Right atrium auricular region (tissue), 2 donors: ENCODE results near the gene GRIA3. TPM values are rescaled to one million over a fixed set of nuclear protein-coding genes. Genes with fewer than 3 reads are reported as not detected.
"Not testable (repeated sequence)": the region's sequence is repeated elsewhere in the genome, so short reads cannot be mapped to it uniquely, and the experiment has no call there.

Experiments used
- DNase-seq: peaks from one replicate; pipeline ENCODE4 v3.0.0-alpha.2; 2019; ENCODE audit warnings: low spot score
- H3K27ac ChIP-seq, 2 donors: fragments of 200-600 bp; sonication (generic); 1 replicate in 1 of 2; 2 replicates in 1 of 2; pipeline ENCODE4 v1.5.1; 2016 to 2019
- H3K27me3 ChIP-seq, 2 donors: fragments of 200-600 bp; sonication (generic); one replicate each; pipeline versions ENCODE4 v1.5.1 to v1.6.0; 2017 to 2019
- H3K36me3 ChIP-seq: fragments of 200-600 bp; sonication (generic); one replicate; pipeline ENCODE4 v1.5.1; 2016
- H3K4me1 ChIP-seq, 2 donors: fragments of 200-600 bp; sonication (generic); one replicate each; pipeline versions ENCODE4 v1.5.1 to v1.6.0; 2017 to 2019
- H3K4me3 ChIP-seq, 2 donors: fragments of 200-600 bp; sonication (generic); 1 replicate in 1 of 2; 2 replicates in 1 of 2; pipeline ENCODE4 v1.5.1; 2017 to 2019; ENCODE audit warnings: mild to moderate bottlenecking in 1 of 2, moderate library complexity in 1 of 2
- H3K9me3 ChIP-seq, 2 donors: fragments of 200-600 bp; sonication (generic); one replicate each; pipeline ENCODE4 v1.5.1; 2019
- total RNA-seq, 2 donors: library from RNA; depleted of rRNA; stranded (reverse); fragments of >200 nt; gene quantifications; one replicate each; pipeline ENCODE4 v1.1.0, GENCODE V29; 2016
- TF ChIP-seq, protein P1 (sequence below), 2 donors: fragments of 200-600 bp; sonication (generic); IDR thresholded peaks; one replicate each; pipeline ENCODE4 v1.5.1; 2019; ENCODE audit warnings: antibody characterized with exemption in 2 of 2

GRIA3 gene
- total RNA-seq, 2 donors from 2014 or later, result 0.74 to 1.0 TPM

DNA sequence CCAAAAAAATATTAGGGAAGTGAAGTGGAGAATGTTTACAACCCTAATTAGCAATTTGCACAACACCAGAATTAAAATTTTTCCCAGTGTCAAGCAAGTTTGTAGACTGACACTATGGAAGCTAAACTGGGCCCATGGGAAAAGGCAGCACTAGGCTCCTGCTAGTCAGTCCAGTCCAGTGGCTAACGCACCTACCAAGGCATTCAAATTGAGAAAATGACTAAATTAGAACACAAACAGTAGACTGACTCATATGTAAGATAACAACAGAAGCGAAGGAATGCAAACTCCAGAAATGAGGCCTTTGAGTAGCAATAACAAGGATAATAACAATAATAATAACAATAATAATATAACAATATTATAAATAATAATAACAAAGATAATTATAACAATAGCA, 90.7 kb downstream of the GRIA3 start:
- Histone ChIP-seq H3K9me3 (no peaks in the 10 kb centered on the region), H3K36me3 (no peaks in the 10 kb centered on the region), H3K27me3 (no peaks in the 10 kb centered on the region), H3K4me3 (no peak overlapping the region), H3K4me1 (no peaks in the 10 kb centered on the region), H3K27ac (no peak overlapping the region)
- TF ChIP-seq, protein P1, sequence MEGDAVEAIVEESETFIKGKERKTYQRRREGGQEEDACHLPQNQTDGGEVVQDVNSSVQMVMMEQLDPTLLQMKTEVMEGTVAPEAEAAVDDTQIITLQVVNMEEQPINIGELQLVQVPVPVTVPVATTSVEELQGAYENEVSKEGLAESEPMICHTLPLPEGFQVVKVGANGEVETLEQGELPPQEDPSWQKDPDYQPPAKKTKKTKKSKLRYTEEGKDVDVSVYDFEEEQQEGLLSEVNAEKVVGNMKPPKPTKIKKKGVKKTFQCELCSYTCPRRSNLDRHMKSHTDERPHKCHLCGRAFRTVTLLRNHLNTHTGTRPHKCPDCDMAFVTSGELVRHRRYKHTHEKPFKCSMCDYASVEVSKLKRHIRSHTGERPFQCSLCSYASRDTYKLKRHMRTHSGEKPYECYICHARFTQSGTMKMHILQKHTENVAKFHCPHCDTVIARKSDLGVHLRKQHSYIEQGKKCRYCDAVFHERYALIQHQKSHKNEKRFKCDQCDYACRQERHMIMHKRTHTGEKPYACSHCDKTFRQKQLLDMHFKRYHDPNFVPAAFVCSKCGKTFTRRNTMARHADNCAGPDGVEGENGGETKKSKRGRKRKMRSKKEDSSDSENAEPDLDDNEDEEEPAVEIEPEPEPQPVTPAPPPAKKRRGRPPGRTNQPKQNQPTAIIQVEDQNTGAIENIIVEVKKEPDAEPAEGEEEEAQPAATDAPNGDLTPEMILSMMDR (IDR thresholded peaks at IDR 0.05), result no peak
- DNase-seq, result no peak

DNA sequence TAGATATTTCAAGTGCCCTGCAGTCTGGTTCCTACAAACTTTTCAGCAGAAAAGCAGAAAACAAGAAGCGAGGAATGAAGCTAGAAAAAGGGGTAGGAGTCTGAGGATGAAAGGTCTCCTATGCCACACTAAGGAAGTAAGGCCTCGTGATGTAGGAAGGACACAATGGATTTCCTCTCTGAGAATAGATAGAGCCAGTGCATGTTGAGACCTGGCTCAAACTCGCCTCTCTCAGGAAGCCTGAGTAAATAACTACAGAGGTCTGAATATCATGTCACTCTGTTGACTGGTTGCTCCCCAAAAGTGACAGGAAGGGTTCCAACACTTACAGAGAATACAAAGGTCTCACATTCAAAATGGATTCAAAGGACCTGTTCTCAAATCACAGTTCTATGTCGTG, 93.3 kb downstream of the GRIA3 start:
- Histone ChIP-seq H3K27me3 (no peaks in the 10 kb centered on the region), H3K4me1 (no peaks in the 10 kb centered on the region), H3K27ac (no peak overlapping the region), H3K36me3 (no peaks in the 10 kb centered on the region), H3K9me3 (no peaks in the 10 kb centered on the region), H3K4me3 (no peak overlapping the region)
- TF ChIP-seq, protein P1 (IDR thresholded peaks at IDR 0.05), result no peak
- no peak for DNase-seq

DNA sequence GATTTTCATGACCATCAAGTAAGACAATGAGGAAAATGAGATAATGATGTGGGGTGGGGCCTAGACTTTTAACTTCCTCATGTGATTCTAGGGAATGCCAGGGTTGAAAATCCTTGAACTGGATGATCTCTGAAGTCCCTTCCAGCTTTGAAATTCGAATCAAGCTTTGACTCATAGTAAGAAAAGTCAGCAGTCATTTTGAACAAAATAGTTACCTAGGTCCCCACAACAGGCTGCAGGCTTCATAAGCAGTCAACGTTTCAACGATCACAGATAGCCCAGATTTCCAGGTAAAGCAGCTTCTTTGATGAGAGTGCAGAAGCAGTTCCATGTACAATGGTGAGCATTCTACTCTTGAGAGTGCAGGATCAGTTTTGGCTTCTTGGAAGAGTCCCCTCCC, 93.7 kb downstream of the GRIA3 start:
- no peak overlapping the region for H3K4me3 ChIP-seq
- H3K4me1 ChIP-seq, result no peaks in the 10 kb centered on the region
- no peaks in the 10 kb centered on the region for H3K9me3 ChIP-seq
- no peaks in the 10 kb centered on the region for H3K27me3 ChIP-seq
- no peak for DNase-seq
- TF ChIP-seq, protein P1 (IDR thresholded peaks at IDR 0.05), result no peak
- no peaks in the 10 kb centered on the region for H3K36me3 ChIP-seq
- H3K27ac ChIP-seq, result no peak overlapping the region

DNA sequence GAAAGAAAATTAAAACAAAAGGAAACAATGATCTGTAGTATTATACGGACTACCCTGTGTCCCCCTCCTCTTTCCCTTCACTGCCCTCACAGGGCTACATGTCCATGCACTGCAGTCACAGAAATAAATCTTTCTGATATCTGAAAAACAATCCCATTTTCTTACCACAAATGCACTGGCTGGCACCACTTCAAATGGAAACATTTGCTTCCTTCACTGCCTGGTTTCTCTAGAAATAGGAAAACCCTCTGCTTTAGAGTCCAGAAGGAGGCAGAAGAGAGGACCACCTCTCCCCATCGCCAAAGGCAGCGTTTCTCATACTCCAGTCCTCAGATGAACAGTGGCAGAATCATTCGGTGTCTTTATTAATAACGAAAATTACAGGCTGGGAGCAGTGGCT, 98.2 kb downstream of the GRIA3 start:
- Histone ChIP-seq H3K9me3 (no peaks in the 10 kb centered on the region), H3K27ac (no peak overlapping the region), H3K36me3 (no peaks in the 10 kb centered on the region), H3K27me3 (no peaks in the 10 kb centered on the region), H3K4me1 (no peaks in the 10 kb centered on the region), H3K4me3 (no peak overlapping the region)
- DNase-seq, result no peak
- TF ChIP-seq, protein P1 (IDR thresholded peaks at IDR 0.05), result no peak

DNA sequence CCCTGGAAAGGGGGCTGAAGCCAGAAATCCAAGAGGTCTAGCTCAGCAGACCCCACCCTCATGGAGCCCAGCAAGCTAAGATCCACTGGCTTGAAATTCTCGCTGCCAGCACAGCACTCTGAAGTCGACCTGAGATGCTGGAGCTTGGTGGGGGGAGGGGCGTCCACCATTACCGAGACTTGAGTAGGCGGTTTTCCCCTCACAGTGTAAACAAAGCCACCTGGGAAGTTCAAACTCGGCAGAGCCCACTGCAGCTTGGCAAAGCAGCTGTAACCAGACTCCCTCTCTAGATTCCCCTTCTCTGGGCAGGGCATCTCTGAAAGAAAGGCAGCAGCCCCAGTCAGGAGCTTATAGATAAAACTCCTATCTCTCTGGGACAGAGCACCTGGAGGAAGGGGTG, 99.3 kb downstream of the GRIA3 start:
- not testable (repeated sequence) for H3K9me3 ChIP-seq, DNase-seq, H3K36me3 ChIP-seq, H3K4me1 ChIP-seq, H3K4me3 ChIP-seq, H3K27ac ChIP-seq, H3K27me3 ChIP-seq

DNA sequence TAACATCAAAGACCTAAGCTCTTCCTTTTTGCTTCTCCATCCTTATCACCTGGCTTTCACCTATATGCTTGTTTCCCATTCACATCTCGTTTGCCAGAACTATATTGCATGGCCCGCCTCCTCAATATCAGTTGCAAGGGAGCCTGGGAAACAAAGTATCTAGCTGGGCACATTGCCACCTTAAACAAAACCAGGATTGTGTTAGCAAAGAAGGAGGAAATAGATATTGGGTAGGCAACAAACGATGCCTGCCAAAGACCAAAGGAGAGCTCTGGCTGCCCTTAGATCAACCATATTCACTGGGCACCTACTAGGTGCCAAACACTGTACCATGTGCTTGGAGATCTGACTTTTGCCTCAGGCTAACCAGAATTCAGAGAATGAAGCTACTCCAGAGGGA, 107.5 kb downstream of the GRIA3 start:
- DNase-seq, result no peak
- Histone ChIP-seq H3K4me3 (no peak overlapping the region), H3K27ac (no peak overlapping the region), H3K27me3 (no peaks in the 10 kb centered on the region), H3K36me3 (no peaks in the 10 kb centered on the region), H3K9me3 (no peaks in the 10 kb centered on the region), H3K4me1 (no peaks in the 10 kb centered on the region)
- TF ChIP-seq, protein P1 (IDR thresholded peaks at IDR 0.05), result no peak
